Smooth muscle cell (in vitro differentiated cells): ENCODE results near the gene TNS3. TPM values are rescaled to one million over a fixed set of nuclear protein-coding genes. Genes with fewer than 3 reads are reported as not detected.

Source experiments
- DNase-seq: peaks from one replicate; lab custom pipeline; 2025; ENCODE audit not compliant: unreplicated experiment; lab: John Stamatoyannopoulos, UW
- H2AFZ ChIP-seq: fragments of 200-600 bp; sonication (generic); 2 replicates; pipeline ENCODE4 v1.6.0; 2016; ENCODE audit warnings: antibody characterized with exemption, low read depth, mild to moderate bottlenecking
- H3F3A ChIP-seq: fragments of 200-600 bp; sonication (generic); 2 replicates; pipeline ENCODE4 v1.6.0; 2017; ENCODE audit warnings: antibody characterized with exemption, low read depth
- H3K27ac ChIP-seq: fragments of 200-600 bp; sonication (generic); 2 replicates; pipeline ENCODE4 v1.5.1; 2016; ENCODE audit warnings: low read depth, mild to moderate bottlenecking
- H3K27me3 ChIP-seq: fragments of 200-600 bp; sonication (generic); 2 replicates; pipeline ENCODE4 v1.6.1; 2016; ENCODE audit warnings: low read depth, mild to moderate bottlenecking
- H3K36me3 ChIP-seq: fragments of 200-600 bp; sonication (generic); 2 replicates; pipeline ENCODE4 v1.5.1; 2016; ENCODE audit warnings: low read depth
- H3K4me1 ChIP-seq: fragments of 200-600 bp; sonication (generic); 2 replicates; pipeline ENCODE4 v1.5.1; 2016; ENCODE audit warnings: low read depth
- H3K4me2 ChIP-seq: fragments of 200-600 bp; sonication (generic); 2 replicates; pipeline ENCODE4 v1.6.0; 2016; ENCODE audit warnings: mild to moderate bottlenecking
- H3K4me3 ChIP-seq: fragments of 200-600 bp; sonication (generic); 2 replicates; pipeline ENCODE4 v1.5.1; 2016; ENCODE audit warnings: mild to moderate bottlenecking
- H3K79me2 ChIP-seq: fragments of 200-600 bp; sonication (generic); 2 replicates; pipeline ENCODE4 v1.6.0; 2016; ENCODE audit warnings: low read depth, mild to moderate bottlenecking
- H3K9ac ChIP-seq: fragments of 200-600 bp; sonication (generic); 2 replicates; pipeline ENCODE4 v1.6.0; 2016; ENCODE audit warnings: low read depth
- H3K9me3 ChIP-seq: fragments of 200-600 bp; sonication (generic); replicated peaks from 2 replicates; pipeline ENCODE4 v1.5.1; 2016; ENCODE audit warnings: low read depth
- H4K20me1 ChIP-seq: fragments of 200-600 bp; sonication (generic); 2 replicates; pipeline ENCODE4 v1.6.0; 2016; ENCODE audit warnings: low read depth
- CTCF ChIP-seq: fragments of 200-600 bp; sonication (generic); IDR thresholded peaks from 2 replicates; pipeline ENCODE4 v1.5.1; 2017; ENCODE audit warnings: borderline replicate concordance, mild to moderate bottlenecking, antibody characterized with exemption; ENCODE audit not compliant: insufficient read depth, poor library complexity, severe bottlenecking
- WGBS: methylation state at CpG from one replicate; pipeline ENCODE4 v1.1.7; 2016; ENCODE audit warnings: low lambda C conversion rate; 5-methylcytosine and 5-hydroxymethylcytosine counted together
- polyA plus RNA-seq: library from polyadenylated mRNA; unstranded; fragments of >200 nt; fragmentation: Nextera tagmentation; extraction: Ambion mirVana; gene quantifications from 2 replicates; pipeline ENCODE4 v1.2.1, GENCODE V29; 2016
- total RNA-seq: library from RNA; depleted of rRNA; stranded (reverse); fragments of >200 nt; gene quantifications from 2 replicates; pipeline ENCODE4 v1.2.3, GENCODE V29; 2014

Gene TNS3
- total and polyA plus RNA-seq, 2 experiments from 2014 or later: 32.6 to 50.5 TPM

DNA sequence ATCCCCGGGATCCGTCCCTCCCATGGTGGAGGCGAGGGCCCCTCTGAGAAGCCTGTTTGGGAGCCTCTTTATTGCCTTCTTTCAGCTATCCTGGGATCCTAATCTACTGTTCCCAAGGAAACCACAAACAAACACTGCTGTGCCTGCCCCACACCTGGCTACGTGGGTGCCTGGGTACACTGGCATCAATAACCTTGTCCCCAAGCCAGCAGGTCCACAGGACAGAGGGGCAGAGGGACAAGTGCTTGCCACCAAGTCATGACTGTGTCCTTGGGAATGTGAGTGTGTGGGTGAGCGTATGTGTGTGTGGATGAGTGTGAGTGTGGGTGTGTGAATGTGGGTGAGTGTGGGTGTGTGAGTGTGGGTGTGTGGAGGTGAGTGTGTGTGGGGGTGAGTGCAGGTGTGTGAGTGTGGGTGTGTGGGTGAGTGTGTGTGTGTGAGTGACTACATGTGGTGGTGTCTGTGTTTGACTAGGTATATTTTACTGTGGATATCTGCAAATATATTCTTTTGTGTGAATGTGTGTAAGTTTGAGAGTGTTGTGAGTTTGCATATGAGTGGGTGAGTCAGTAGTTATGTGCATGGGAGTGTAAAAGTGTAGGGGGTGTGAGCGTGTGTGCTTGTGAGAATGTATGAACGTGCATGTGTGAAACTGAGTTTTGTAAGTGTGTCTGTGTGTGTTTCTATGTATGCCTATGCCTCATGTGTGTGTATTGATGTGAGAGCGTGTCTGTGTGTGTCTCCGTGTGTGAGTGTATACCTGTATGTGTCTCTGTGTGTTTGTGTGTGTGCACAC is 96.1 kb downstream of the TNS3 start:
- Histone ChIP-seq H3K27me3 (no peaks in the 10 kb centered on the region), H3K9me3 (no peaks in the 10 kb centered on the region), H3K4me1 (peaks cover 37% of the 10 kb centered on the region), H3K4me3 (no peak overlapping the region), H3K9ac (peak overlapping the region; percentile 48), H4K20me1 (peaks cover 3% of the 10 kb centered on the region), H3K36me3 (no peaks in the 10 kb centered on the region), H3K27ac (peak overlapping the region; percentile 99), H3K4me2 (peak overlapping the region; percentile 38), H3K79me2 (peaks cover 54% of the 10 kb centered on the region), H2AFZ (no peak overlapping the region), H3F3A (peaks cover 24% of the 10 kb centered on the region)
- no peak for TF ChIP-seq CTCF
- 77% methylated on average over 9 of the region's 9 CpGs for WGBS
- DNase-seq: no peak

- peak overlapping the region; percentile 48 for H3K9ac ChIP-seq
- H3K9me3 ChIP-seq: no peaks in the 10 kb centered on the region
- no peaks in the 10 kb centered on the region for H3K27me3 ChIP-seq
- peaks cover 27% of the 10 kb centered on the region for H3F3A ChIP-seq
- peaks cover 43% of the 10 kb centered on the region for H3K4me1 ChIP-seq
- peak overlapping the region; percentile 99 for H3K27ac ChIP-seq
- no peak overlapping the region for H2AFZ ChIP-seq
- WGBS: 58% methylated on average over 17 of the region's 17 CpGs
- peak overlapping the region; percentile 38 for H3K4me2 ChIP-seq
- H4K20me1 ChIP-seq: peaks cover 3% of the 10 kb centered on the region
- no peak overlapping the region for H3K4me3 ChIP-seq
- no peak for TF ChIP-seq CTCF
- H3K79me2 ChIP-seq: peaks cover 53% of the 10 kb centered on the region
- no peak for DNase-seq
- H3K36me3 ChIP-seq: no peaks in the 10 kb centered on the region
Measured at GRCh38 chr7:47484923-47485639, 96.8 kb downstream of the TNS3 start.

DNA sequence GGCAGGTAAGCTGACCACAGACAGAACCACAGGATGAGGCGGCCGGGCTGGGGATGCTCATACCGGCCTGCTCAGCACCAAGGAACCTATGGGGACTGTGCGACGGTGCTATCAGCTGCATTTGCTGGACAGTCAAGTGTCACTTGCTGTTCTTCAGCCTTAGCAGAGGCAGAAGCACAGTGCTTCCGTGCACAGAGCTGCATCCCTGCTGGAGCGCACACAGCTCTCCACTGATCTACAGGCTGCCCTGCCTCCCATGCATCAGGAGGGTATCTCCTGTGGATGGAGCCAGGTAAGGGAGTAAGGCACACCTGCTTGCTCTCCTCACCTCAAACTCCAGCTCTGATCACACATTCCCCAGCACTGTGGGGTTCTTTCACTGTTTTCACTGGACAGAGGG is 97.5 kb downstream of the TNS3 start:
- no peaks in the 10 kb centered on the region for H3K36me3 ChIP-seq
- 89% methylated on average over 7 of the region's 7 CpGs for WGBS
- H4K20me1 ChIP-seq: peaks cover 3% of the 10 kb centered on the region
- H3K9ac ChIP-seq: no peak overlapping the region
- H3K4me1 ChIP-seq: peaks cover 43% of the 10 kb centered on the region
- peaks cover 27% of the 10 kb centered on the region for H3F3A ChIP-seq
- no peak for DNase-seq
- no peak for TF ChIP-seq CTCF
- no peaks in the 10 kb centered on the region for H3K9me3 ChIP-seq
- H3K27ac ChIP-seq: peak overlapping the region; percentile 99
- H3K4me3 ChIP-seq: no peak overlapping the region
- peaks cover 54% of the 10 kb centered on the region for H3K79me2 ChIP-seq
- H3K27me3 ChIP-seq: no peaks in the 10 kb centered on the region
- no peak overlapping the region for H3K4me2 ChIP-seq
- no peak overlapping the region for H2AFZ ChIP-seq
